Activated CD4-positive, alpha-beta T cell treated with anti-CD3 and anti-CD28 coated beads, Interleukin-2, Interleukin-6, amounts not matched to agents 100 ng/mL and 50 ng/mL, durations not matched to agents 16 hours and 8 hours (primary cell): ENCODE data around the gene WFDC5.
"Not testable (repeated sequence)": the region's sequence is repeated elsewhere in the genome, so short reads cannot be mapped to it uniquely, and the experiment has no call there.

Experiments used
- DNase-seq: peaks from one replicate; pipeline ENCODE4 v3.0.0-alpha.2; 2020

WFDC5 gene

GRCh38 chr20:45114465-45115385 is at the start of gene WFDC5:
Gene WFDC5, minus strand, starts transcription at chr20:45115174. Its CDS starts 91 bp downstream, at chr20:45115083.
- DNase-seq = no peak

- DNase-seq = no peak
These were observed 48.3 kb upstream of the WFDC5 start for GRCh38 chr20:45163083-45163803.

GRCh38 chr20:45157962-45158361 is 43.0 kb upstream of the WFDC5 start:
- no peak for DNase-seq

- no peak for DNase-seq
These were observed 41.7 kb upstream of the WFDC5 start for GRCh38 chr20:45156713-45157112.

GRCh38 chr20:45154794-45155193 is 39.8 kb upstream of the WFDC5 start:
- not testable (repeated sequence) for DNase-seq

- DNase-seq = no peak
These were observed 39.2 kb upstream of the WFDC5 start for GRCh38 chr20:45154183-45154582.

- DNase-seq = no peak
These were observed 38.8 kb upstream of the WFDC5 start for GRCh38 chr20:45153752-45154151.

- no peak for DNase-seq
These were observed 38.2 kb upstream of the WFDC5 start for GRCh38 chr20:45153147-45153546.

- no peak for DNase-seq
These were observed 37.4 kb upstream of the WFDC5 start for GRCh38 chr20:45152405-45152804.

GRCh38 chr20:45149062-45149461 is 34.1 kb upstream of the WFDC5 start:
- DNase-seq = no peak

- no peak for DNase-seq
These were observed 25.9 kb upstream of the WFDC5 start for GRCh38 chr20:45140836-45141235.

GRCh38 chr20:45139733-45140375 is 24.9 kb upstream of the WFDC5 start:
- not testable (repeated sequence) for DNase-seq

- DNase-seq = peak; percentile 86
These were observed 23.8 kb upstream of the WFDC5 start for GRCh38 chr20:45138561-45139300.

- DNase-seq = no peak
These were observed 21.9 kb upstream of the WFDC5 start for GRCh38 chr20:45136911-45137310.

GRCh38 chr20:45128099-45128498 is 13.1 kb upstream of the WFDC5 start:
- no peak for DNase-seq

- DNase-seq = no peak
These were observed 9.4 kb upstream of the WFDC5 start, which contains the start of gene WFDC12 for GRCh38 chr20:45124365-45124764. Gene WFDC12, minus strand, starts transcription at chr20:45124465. Its CDS starts 18 bp downstream, at chr20:45124447.

- no peak for DNase-seq
These were observed 6.4 kb upstream of the WFDC5 start for GRCh38 chr20:45121388-45121787.

- DNase-seq = no peak
These were observed 4.7 kb upstream of the WFDC5 start for GRCh38 chr20:45119556-45120266.

GRCh38 chr20:45118028-45118427 is 3.1 kb upstream of the WFDC5 start:
- DNase-seq = no peak

GRCh38 chr20:45117581-45117980 is 2.6 kb upstream of the WFDC5 start:
- no peak for DNase-seq

GRCh38 chr20:45115829-45116228 is 855 bp upstream of the WFDC5 start:
- DNase-seq = no peak

- DNase-seq = no peak
These were observed 406 bp upstream of the WFDC5 start for GRCh38 chr20:45115386-45115774.
